Measurements from ENCODE around the gene FHOD3.

Gene FHOD3

DNA sequence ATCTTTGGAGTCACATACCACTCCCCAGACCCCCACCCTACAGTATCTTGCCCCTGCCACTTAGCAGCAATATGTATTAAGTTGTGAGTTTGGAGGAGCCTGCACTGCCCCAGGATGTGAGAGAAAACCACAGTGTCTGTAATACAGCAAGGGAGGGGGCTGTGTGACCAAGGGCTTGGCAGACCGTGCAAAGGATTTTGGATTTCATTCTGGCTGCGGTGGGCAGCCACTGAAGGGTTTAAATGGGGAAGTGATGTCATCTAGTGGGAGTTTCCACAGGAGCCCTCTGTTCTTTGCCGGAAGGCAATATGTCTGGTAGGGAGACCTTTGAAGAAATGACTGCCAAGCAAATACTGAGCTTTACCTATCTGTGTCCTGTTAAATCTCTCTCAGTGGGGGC lies 202.4 kb downstream of the FHOD3 start:
- no peaks in the 10 kb centered on the region for H3K4me1 ChIP-seq (ENCODE audit: control insufficient read depth, insufficient read depth, low read length)
- POLR2A ChIA-PET: no interaction called here
- no peak overlapping the region for H3K4me3 ChIP-seq (ENCODE audit: low read depth, low read length)
- CTCF ChIA-PET: no interaction called here
- no peaks in the 10 kb centered on the region for H3K9me3 ChIP-seq (ENCODE audit: control insufficient read depth, insufficient read depth, low read depth, low read length)
- no peaks in the 10 kb centered on the region for H3K36me3 ChIP-seq (ENCODE audit: control insufficient read depth in 2 of 2, insufficient read depth in 1 of 2, low read length in 2 of 2)
- no peak for TF ChIP-seq SP2 (tag by site-specific recombination; IDR thresholded peaks at IDR 0.05)
- no peak for TF ChIP-seq TRIM28 (IDR thresholded peaks at IDR 0.05; ENCODE audit: borderline replicate concordance, low read length)
- TF ChIP-seq ZNF571 (tag by site-specific recombination; IDR thresholded peaks at IDR 0.05): no peak
- no peak for TF ChIP-seq ZNF785 (tag by site-specific recombination; IDR thresholded peaks at IDR 0.05)
- TF ChIP-seq ZNF221 (tag by site-specific recombination; IDR thresholded peaks at IDR 0.05; ENCODE audit: borderline replicate concordance): no peak
- TF ChIP-seq SCRT1 (tag by site-specific recombination; IDR thresholded peaks at IDR 0.05; ENCODE audit: borderline replicate concordance): no peak
- no peak for TF ChIP-seq ZNF707 (tag by site-specific recombination; IDR thresholded peaks at IDR 0.05)
- TF ChIP-seq ZBTB48 (tag by site-specific recombination; IDR thresholded peaks at IDR 0.05): no peak
- no peak for TF ChIP-seq ZNF610 (tag by site-specific recombination; IDR thresholded peaks at IDR 0.05; ENCODE audit: borderline replicate concordance)
- H3K27ac ChIP-seq (ENCODE audit: extremely low read depth, low read depth, low read length): no peak overlapping the region

DNA sequence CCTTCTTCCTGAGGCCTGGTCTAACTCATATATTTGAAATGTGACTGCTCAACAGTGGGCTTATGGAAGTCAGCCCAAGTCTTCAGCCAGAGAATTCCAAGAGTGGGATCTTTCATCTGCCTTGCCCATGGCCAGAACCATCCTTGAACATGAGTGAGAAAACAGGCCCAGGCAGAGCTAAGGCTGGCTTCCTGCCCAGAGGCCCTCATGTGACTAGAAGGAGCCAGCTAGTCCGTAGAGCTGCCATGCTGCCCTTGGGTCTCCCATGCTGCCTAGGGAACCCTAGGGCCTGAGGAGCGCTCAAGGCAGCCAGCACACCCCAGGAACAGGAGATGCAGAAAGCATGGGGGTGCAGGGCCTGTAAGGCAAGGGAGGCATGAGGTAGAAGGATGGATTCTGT lies 203.6 kb downstream of the FHOD3 start:
- ChIA-PET POLR2A (no interaction called here), CTCF (no interaction called here)
- H3K9me3 ChIP-seq (ENCODE audit: control insufficient read depth, insufficient read depth, low read depth, low read length): no peaks in the 10 kb centered on the region
- TF ChIP-seq ZNF692 (tag by site-specific recombination; IDR thresholded peaks at IDR 0.05) (no peak), TCF7L2 (IDR thresholded peaks at IDR 0.05; ENCODE audit: borderline replicate concordance, low read depth, low read length) (no peak), ZNF529 (tag by site-specific recombination; IDR thresholded peaks at IDR 0.05; ENCODE audit: insufficient replicate concordance) (no peak), ZNF585B (tag by site-specific recombination; IDR thresholded peaks at IDR 0.05) (no peak), GLIS2 (tag by site-specific recombination; IDR thresholded peaks at IDR 0.05) (no peak)
- TF ChIP-seq, protein P1, sequence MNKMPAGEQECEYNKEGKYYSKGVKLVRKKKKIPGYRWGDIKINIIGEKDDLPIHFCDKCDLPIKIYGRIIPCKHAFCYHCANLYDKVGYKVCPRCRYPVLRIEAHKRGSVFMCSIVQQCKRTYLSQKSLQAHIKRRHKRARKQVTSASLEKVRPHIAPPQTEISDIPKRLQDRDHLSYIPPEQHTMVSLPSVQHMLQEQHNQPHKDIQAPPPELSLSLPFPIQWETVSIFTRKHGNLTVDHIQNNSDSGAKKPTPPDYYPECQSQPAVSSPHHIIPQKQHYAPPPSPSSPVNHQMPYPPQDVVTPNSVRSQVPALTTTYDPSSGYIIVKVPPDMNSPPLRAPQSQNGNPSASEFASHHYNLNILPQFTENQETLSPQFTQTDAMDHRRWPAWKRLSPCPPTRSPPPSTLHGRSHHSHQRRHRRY (tag by site-specific recombination; IDR thresholded peaks at IDR 0.05): no peak
- TF ChIP-seq, protein P2, sequence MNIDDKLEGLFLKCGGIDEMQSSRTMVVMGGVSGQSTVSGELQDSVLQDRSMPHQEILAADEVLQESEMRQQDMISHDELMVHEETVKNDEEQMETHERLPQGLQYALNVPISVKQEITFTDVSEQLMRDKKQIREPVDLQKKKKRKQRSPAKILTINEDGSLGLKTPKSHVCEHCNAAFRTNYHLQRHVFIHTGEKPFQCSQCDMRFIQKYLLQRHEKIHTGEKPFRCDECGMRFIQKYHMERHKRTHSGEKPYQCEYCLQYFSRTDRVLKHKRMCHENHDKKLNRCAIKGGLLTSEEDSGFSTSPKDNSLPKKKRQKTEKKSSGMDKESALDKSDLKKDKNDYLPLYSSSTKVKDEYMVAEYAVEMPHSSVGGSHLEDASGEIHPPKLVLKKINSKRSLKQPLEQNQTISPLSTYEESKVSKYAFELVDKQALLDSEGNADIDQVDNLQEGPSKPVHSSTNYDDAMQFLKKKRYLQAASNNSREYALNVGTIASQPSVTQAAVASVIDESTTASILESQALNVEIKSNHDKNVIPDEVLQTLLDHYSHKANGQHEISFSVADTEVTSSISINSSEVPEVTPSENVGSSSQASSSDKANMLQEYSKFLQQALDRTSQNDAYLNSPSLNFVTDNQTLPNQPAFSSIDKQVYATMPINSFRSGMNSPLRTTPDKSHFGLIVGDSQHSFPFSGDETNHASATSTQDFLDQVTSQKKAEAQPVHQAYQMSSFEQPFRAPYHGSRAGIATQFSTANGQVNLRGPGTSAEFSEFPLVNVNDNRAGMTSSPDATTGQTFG (tag by site-specific recombination; IDR thresholded peaks at IDR 0.05; ENCODE audit: borderline replicate concordance): no peak
- H3K4me1 ChIP-seq (ENCODE audit: control insufficient read depth, insufficient read depth, low read length): no peaks in the 10 kb centered on the region
- no peak overlapping the region for H3K4me3 ChIP-seq (ENCODE audit: low read depth, low read length)
- no peaks in the 10 kb centered on the region for H3K36me3 ChIP-seq (ENCODE audit: control insufficient read depth in 2 of 2, insufficient read depth in 1 of 2, low read length in 2 of 2)
- no peak overlapping the region for H3K27ac ChIP-seq (ENCODE audit: extremely low read depth, low read depth, low read length)

- no peaks in the 10 kb centered on the region for H3K9me3 ChIP-seq (ENCODE audit: control insufficient read depth, insufficient read depth, low read depth, low read length)
- ChIA-PET POLR2A (no interaction called here), CTCF (no interaction called here)
- H3K27ac ChIP-seq (ENCODE audit: extremely low read depth, low read depth, low read length): no peak overlapping the region
- no peak overlapping the region for H3K4me3 ChIP-seq (ENCODE audit: low read depth, low read length)
- no peaks in the 10 kb centered on the region for H3K4me1 ChIP-seq (ENCODE audit: control insufficient read depth, insufficient read depth, low read length)
- no peaks in the 10 kb centered on the region for H3K36me3 ChIP-seq (ENCODE audit: control insufficient read depth in 2 of 2, insufficient read depth in 1 of 2, low read length in 2 of 2)
- no peak for TF ChIP-seq ZNF423 (tag by site-specific recombination; IDR thresholded peaks at IDR 0.05)
- TF ChIP-seq ZNF704 (tag by site-specific recombination; IDR thresholded peaks at IDR 0.05): no peak
- TF ChIP-seq ZNF571 (tag by site-specific recombination; IDR thresholded peaks at IDR 0.05): no peak
- TF ChIP-seq BCL11B (tag by site-specific recombination; IDR thresholded peaks at IDR 0.05; ENCODE audit: low read depth): no peak
- TF ChIP-seq, protein P3, sequence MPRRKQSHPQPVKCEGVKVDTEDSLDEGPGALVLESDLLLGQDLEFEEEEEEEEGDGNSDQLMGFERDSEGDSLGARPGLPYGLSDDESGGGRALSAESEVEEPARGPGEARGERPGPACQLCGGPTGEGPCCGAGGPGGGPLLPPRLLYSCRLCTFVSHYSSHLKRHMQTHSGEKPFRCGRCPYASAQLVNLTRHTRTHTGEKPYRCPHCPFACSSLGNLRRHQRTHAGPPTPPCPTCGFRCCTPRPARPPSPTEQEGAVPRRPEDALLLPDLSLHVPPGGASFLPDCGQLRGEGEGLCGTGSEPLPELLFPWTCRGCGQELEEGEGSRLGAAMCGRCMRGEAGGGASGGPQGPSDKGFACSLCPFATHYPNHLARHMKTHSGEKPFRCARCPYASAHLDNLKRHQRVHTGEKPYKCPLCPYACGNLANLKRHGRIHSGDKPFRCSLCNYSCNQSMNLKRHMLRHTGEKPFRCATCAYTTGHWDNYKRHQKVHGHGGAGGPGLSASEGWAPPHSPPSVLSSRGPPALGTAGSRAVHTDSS (tag by site-specific recombination; IDR thresholded peaks at IDR 0.05): no peak
- TF ChIP-seq ZNF473 (tag by site-specific recombination; IDR thresholded peaks at IDR 0.05): no peak
These were observed 206.0 kb downstream of the FHOD3 start for GRCh38 chr18:36503477-36503876.
